H1 (cell line): Measurements from ENCODE around the gene UBC. TPM values are rescaled to one million over a fixed set of nuclear protein-coding genes. Genes with fewer than 3 reads are reported as not detected.

Source experiments
- MAFK ChIP-seq: IDR thresholded peaks from 2 replicates; pipeline ENCODE4 v1.6.1; 2012; ENCODE audit warnings: low read depth, mild to moderate bottlenecking, improper control_type of control experiment, low read length
- POLR2A ChIP-seq, 2 experiments: IDR thresholded peaks; 1 replicate in 1 of 2; 2 replicates in 1 of 2; pipeline ENCODE4 v1.6.1; 2011; ENCODE audit warnings: low read depth in 2 of 2, low read length in 2 of 2, mild to moderate bottlenecking in 2 of 2; ENCODE audit errors: control extremely low read depth in 1 of 2
- SIRT6 ChIP-seq: IDR thresholded peaks from one replicate; pipeline ENCODE4 v1.7.1; 2012; ENCODE audit warnings: low read length, inconsistent platforms
- SP2 ChIP-seq: IDR thresholded peaks from 2 replicates; pipeline ENCODE4 v1.6.1; 2012; ENCODE audit warnings: mild to moderate bottlenecking, low read length, inconsistent platforms
- USF2 ChIP-seq: IDR thresholded peaks from 2 replicates; pipeline ENCODE4 v1.6.1; 2011; ENCODE audit warnings: low read length, improper control_type of control experiment
- YY1 ChIP-seq: IDR thresholded peaks from 2 replicates; pipeline ENCODE4 v1.6.1; 2011; ENCODE audit warnings: low read depth, mild to moderate bottlenecking, low read length
- polyA plus RNA-seq, 7 experiments: library from polyadenylated mRNA; depleted of rRNA in 3 of 7; stranded (reverse) in 5 of 7; unstranded in 2 of 7; fragments of >200 nt in 5 of 7; fragments of 200-250 nt in 2 of 7; gene quantifications; 1 replicate in 5 of 7; 2 replicates in 1 of 7; 4 replicates in 1 of 7; pipeline versions ENCODE4 v1.2.1 to v1.2.3, GENCODE V29; 2011 to 2013; ENCODE audit warnings: missing spikeins in 2 of 7, mixed read lengths in 2 of 7
- total RNA-seq: library from RNA; stranded (reverse); fragmentation: NEBNext Ultra II Directional; extraction: Animal tissue kit (Norgen Biotek cat#: 25700); gene quantifications from 2 replicates; pipeline ENCODE4 v1.2.1, GENCODE V29; 2021

The UBC gene
- total and polyA plus RNA-seq, 2 of the 8 experiments (the other 6 are each of a cell fraction or from before 2014, with no cell fraction given): 559 to 749 TPM

GRCh38 chr12:124930586-124930985, 16.1 kb upstream of the UBC start (continued):
- no peak for TF ChIP-seq USF2
- TF ChIP-seq SP2: no peak
- TF ChIP-seq MAFK: no peak
- TF ChIP-seq POLR2A (IDR thresholded peaks at IDR 0.05; ENCODE audit: control extremely low read depth in 1 of 2, low read depth in 2 of 2, low read length in 2 of 2): no peak
- no peak for TF ChIP-seq YY1
- TF ChIP-seq SIRT6: no peak
